Panc1 (cell line): ENCODE data around the gene ARPC2.

Experiments used
- POLR2AphosphoS5 ChIP-seq: IDR thresholded peaks from 2 replicates; pipeline ENCODE4 v1.6.1; 2012; ENCODE audit warnings: mild to moderate bottlenecking, low read depth, low read length, moderate library complexity
- REST ChIP-seq, 2 experiments: IDR thresholded peaks; 2 replicates each; pipeline ENCODE4 v1.6.1; 2011 to 2012; ENCODE audit warnings: low read depth in 2 of 2, control low read depth in 1 of 2, low read length in 1 of 2, mild to moderate bottlenecking in 1 of 2, moderate library complexity in 1 of 2; ENCODE audit not compliant: insufficient read depth in 1 of 2
- SIN3A ChIP-seq: IDR thresholded peaks from 2 replicates; pipeline ENCODE4 v1.6.1; 2012; ENCODE audit warnings: low read depth, mild to moderate bottlenecking, low read length, moderate library complexity, borderline replicate concordance; ENCODE audit not compliant: insufficient read depth
- TCF7L2 ChIP-seq: IDR thresholded peaks from 2 replicates; pipeline ENCODE4 v1.6.1; 2011; ENCODE audit warnings: mild to moderate bottlenecking, low read depth, low read length, inconsistent platforms
- TF ChIP-seq, protein P1 (sequence below): fragments of 450-650 bp; IDR thresholded peaks from 2 replicates; pipeline ENCODE4 v1.5.1; 2017; ENCODE audit warnings: mild to moderate bottlenecking

DNA sequence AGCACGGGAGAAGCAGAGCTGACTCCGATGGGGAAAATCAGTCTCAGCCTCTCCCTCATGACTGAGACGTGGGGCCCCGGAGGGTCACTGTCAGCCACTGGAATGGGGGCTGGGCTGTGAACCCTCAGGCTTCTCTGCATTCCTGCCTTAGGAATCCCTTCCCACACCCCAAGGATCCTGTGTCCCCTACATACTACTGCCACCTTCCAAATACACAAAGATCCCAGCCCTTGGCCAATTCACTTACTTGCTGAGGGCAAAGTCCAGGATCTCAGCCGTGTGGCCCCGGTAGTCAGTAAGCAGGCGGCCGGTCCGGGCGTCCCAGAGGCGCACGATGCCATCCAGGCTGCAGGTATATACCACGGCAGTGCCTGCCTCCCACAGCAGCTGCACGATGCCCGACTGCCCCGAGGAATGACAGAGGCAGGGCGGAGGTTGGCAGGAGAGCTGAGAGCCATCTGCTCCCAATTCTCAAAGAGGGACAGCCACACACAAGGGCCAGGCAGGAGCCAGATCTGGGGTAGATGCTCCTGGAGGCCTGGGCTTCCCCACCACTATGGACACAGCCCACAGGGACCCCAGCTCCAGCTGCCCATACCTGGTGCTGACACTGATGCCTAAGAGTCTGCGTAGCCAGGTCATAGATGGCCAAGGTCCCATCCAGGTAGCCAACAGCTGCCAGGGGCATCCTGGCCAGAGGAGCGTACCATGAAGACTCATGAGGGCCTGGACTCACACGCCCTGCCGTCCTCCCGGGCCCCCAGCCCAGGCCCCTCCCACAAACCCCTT, 48.0 kb downstream of the ARPC2 start:
- TF ChIP-seq, protein P1, sequence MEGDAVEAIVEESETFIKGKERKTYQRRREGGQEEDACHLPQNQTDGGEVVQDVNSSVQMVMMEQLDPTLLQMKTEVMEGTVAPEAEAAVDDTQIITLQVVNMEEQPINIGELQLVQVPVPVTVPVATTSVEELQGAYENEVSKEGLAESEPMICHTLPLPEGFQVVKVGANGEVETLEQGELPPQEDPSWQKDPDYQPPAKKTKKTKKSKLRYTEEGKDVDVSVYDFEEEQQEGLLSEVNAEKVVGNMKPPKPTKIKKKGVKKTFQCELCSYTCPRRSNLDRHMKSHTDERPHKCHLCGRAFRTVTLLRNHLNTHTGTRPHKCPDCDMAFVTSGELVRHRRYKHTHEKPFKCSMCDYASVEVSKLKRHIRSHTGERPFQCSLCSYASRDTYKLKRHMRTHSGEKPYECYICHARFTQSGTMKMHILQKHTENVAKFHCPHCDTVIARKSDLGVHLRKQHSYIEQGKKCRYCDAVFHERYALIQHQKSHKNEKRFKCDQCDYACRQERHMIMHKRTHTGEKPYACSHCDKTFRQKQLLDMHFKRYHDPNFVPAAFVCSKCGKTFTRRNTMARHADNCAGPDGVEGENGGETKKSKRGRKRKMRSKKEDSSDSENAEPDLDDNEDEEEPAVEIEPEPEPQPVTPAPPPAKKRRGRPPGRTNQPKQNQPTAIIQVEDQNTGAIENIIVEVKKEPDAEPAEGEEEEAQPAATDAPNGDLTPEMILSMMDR: no peak
- no peak for TF ChIP-seq REST (IDR thresholded peaks at IDR 0.05; ENCODE audit: insufficient read depth in 1 of 2, low read depth in 2 of 2, low read length in 1 of 2)
- no peak for TF ChIP-seq POLR2AphosphoS5
- TF ChIP-seq SIN3A: no peak
- TF ChIP-seq TCF7L2: no peak
